Ovary (tissue), 9 donors: ENCODE data around the gene NRSN2. TPM values are rescaled to one million over a fixed set of nuclear protein-coding genes. Genes with fewer than 3 reads are reported as not detected.
"Not testable (repeated sequence)": the region's sequence is repeated elsewhere in the genome, so short reads cannot be mapped to it uniquely, and the experiment has no call there.

Experiments used
- DNase-seq, 5 donors: peaks; one replicate each; pipeline ENCODE4 v3.0.0-alpha.2; 2019 to 2020
- H3K27ac ChIP-seq, 2 donors: fragments of 200-600 bp; one replicate each; pipeline versions ENCODE4 v1.5.1 to v1.8.0; 2019 to 2022
- H3K27me3 ChIP-seq: fragments of 200-600 bp; one replicate; pipeline ENCODE4 v1.8.0; 2022
- H3K36me3 ChIP-seq: fragments of 200-600 bp; sonication (generic); one replicate; pipeline ENCODE4 v1.5.1; 2019
- H3K4me1 ChIP-seq: one replicate; pipeline ENCODE4 v1.8.1; 2013; ENCODE audit warnings: mild to moderate bottlenecking, moderate library complexity; ENCODE audit not compliant: insufficient read depth
- H3K4me3 ChIP-seq: fragments of 200-600 bp; sonication (generic); one replicate; pipeline ENCODE4 v1.5.1; 2017
- H3K9me3 ChIP-seq, 2 donors: fragments of 200-600 bp in 1 of 2; sonication (generic) in 1 of 2; one replicate each; pipeline versions ENCODE4 v1.5.1 to v1.8.1; 2013 to 2019; ENCODE audit warnings: mild to moderate bottlenecking in 1 of 2, moderate library complexity in 1 of 2
- CTCF ChIP-seq, 3 donors: fragments of 450-650 bp in 2 of 3; fragments of 200-600 bp in 1 of 3; IDR thresholded peaks; one replicate each; pipeline versions ENCODE4 v1.5.1 to v1.8.0; 2016 to 2022; ENCODE audit warnings: antibody characterized with exemption in 3 of 3, mild to moderate bottlenecking in 1 of 3
- EP300 ChIP-seq: sonication (generic); formaldehyde crosslinking; IDR thresholded peaks from one replicate; pipeline ENCODE4 v1.6.1; 2017; ENCODE audit warnings: antibody characterized with exemption
- POLR2A ChIP-seq: fragments of 450-650 bp; IDR thresholded peaks from one replicate; pipeline ENCODE4 v1.6.1; 2017; ENCODE audit warnings: antibody characterized with exemption, mild to moderate bottlenecking, moderate library complexity
- WGBS, 3 donors: extraction: QIAGEN DNeasy Blood & Tissue Kit in 1 of 3; methylation state at CpG; one replicate each; pipeline versions ENCODE4 v1.1.5 to v1.1.7; 2013 to 2017; 5-methylcytosine and 5-hydroxymethylcytosine counted together
- intact Hi-C, 4 donors: fragments of 100-400 bp; cut with DNase I; formaldehyde crosslinking; loops; one replicate each; pipeline versions ENCODE4 v1.11.0 to v1.15.1; 2022 to 2023
- polyA plus RNA-seq, 2 donors: library from polyadenylated mRNA; stranded (reverse); fragments of 200-250 nt in 1 of 2; fragments of 350-450 nt in 1 of 2; fragmentation: Illumina TruSeq in 1 of 2; extraction: RNeasy Lipid Tissue Mini Kit (QIAGEN cat#74804) in 1 of 2; gene quantifications; one replicate each; pipeline ENCODE4 v1.2.3, GENCODE V29; 2013 to 2014
- total RNA-seq, 7 donors: library from RNA; depleted of rRNA in 2 of 7; stranded (reverse); fragments of >200 nt in 2 of 7; fragmentation: NEBNext Ultra II Directional in 3 of 7; extraction: Animal tissue kit (Norgen Biotek cat#: 25700) in 3 of 7; gene quantifications; one replicate each; pipeline versions ENCODE4 v1.1.0 to v1.2.4, GENCODE V29; 2016 to 2023
- donor health status: DM: no; HTN: no; CAD: no; lungs with moderate emphysema.
- donor health status: DM: no; HTN: no; CAD: no.
- donor health status: Bipolar disorder and iron deficiency.
- donor health status: DM: yes; HTN: yes; CAD: no.
- donor health status: DM: no; HTN: no; CAD: no.
- donor health status: DM: yes; HTN: yes; CAD: no.

NRSN2 gene
- total and polyA plus RNA-seq, 9 donors, result 20.5 to 77.9 (median 43.2) TPM

GRCh38 chr20:375265-375889 is 28.5 kb downstream of the NRSN2 start:
- TF ChIP-seq EP300, result no peak
- TF ChIP-seq CTCF (IDR thresholded peaks at IDR 0.05), result no peak
- no peak for TF ChIP-seq POLR2A
- no peaks in the 10 kb centered on the region for H3K27me3 ChIP-seq
- DNase-seq, result no peak
- no peaks in the 10 kb centered on the region for H3K4me1 ChIP-seq
- no peaks in the 10 kb centered on the region for H3K9me3 ChIP-seq
- 61 to 75% (median 68%) methylated on average over 10 of the region's 10 CpGs for WGBS, 3 donors
- intact Hi-C loops, result no loop called here
- no peaks in the 10 kb centered on the region for H3K36me3 ChIP-seq
- no peak overlapping the region for H3K27ac ChIP-seq
- H3K4me3 ChIP-seq, result no peak overlapping the region

- intact Hi-C loops, result no loop called here
- Histone ChIP-seq H3K4me1 (no peaks in the 10 kb centered on the region), H3K4me3 (no peak overlapping the region), H3K36me3 (no peaks in the 10 kb centered on the region), H3K27ac (no peak overlapping the region), H3K9me3 (no peaks in the 10 kb centered on the region), H3K27me3 (no peaks in the 10 kb centered on the region)
- no peak for DNase-seq
- no peak for TF ChIP-seq POLR2A
- TF ChIP-seq CTCF (IDR thresholded peaks at IDR 0.05), result no peak
- TF ChIP-seq EP300, result no peak
- 33 to 46% (median 41%) methylated on average over 2 of the region's 2 CpGs for WGBS, 3 donors
Observed at GRCh38 chr20:376089-376488, 29.2 kb downstream of the NRSN2 start.

GRCh38 chr20:376750-377149 is 29.8 kb downstream of the NRSN2 start:
- Histone ChIP-seq H3K9me3 (no peaks in the 10 kb centered on the region), H3K27ac (no peak overlapping the region), H3K36me3 (no peaks in the 10 kb centered on the region), H3K27me3 (no peaks in the 10 kb centered on the region), H3K4me1 (peaks cover 3% of the 10 kb centered on the region), H3K4me3 (no peak overlapping the region)
- no peak for DNase-seq
- TF ChIP-seq EP300 (no peak), CTCF (IDR thresholded peaks at IDR 0.05) (no peak), POLR2A (no peak)
- 59 to 67% (median 60%) methylated on average over 2 of the region's 2 CpGs for WGBS, 3 donors
- intact Hi-C loops, result no loop called here

- H3K27ac ChIP-seq, H3K4me3 ChIP-seq, H3K27me3 ChIP-seq, DNase-seq, H3K4me1 ChIP-seq, intact Hi-C loops, H3K36me3 ChIP-seq, H3K9me3 ChIP-seq: not testable (repeated sequence)
- 85 to 87% (median 87%) methylated on average over 12 of the region's 12 CpGs for WGBS, 3 donors
Observed at GRCh38 chr20:377578-377977, 30.7 kb downstream of the NRSN2 start.

- no peaks in the 10 kb centered on the region for H3K36me3 ChIP-seq
- DNase-seq, result no peak
- WGBS, 3 donors, result 55 to 73% (median 72%) methylated on average over 5 of the region's 5 CpGs
- intact Hi-C loops, result no loop called here
- H3K9me3 ChIP-seq, result no peaks in the 10 kb centered on the region
- TF ChIP-seq POLR2A (no peak), EP300 (no peak), CTCF (IDR thresholded peaks at IDR 0.05) (no peak)
- no peak overlapping the region for H3K4me3 ChIP-seq
- no peak overlapping the region for H3K27ac ChIP-seq
- peaks cover 7% of the 10 kb centered on the region for H3K4me1 ChIP-seq
- H3K27me3 ChIP-seq, result no peaks in the 10 kb centered on the region
Observed at GRCh38 chr20:378961-379336, 32.0 kb downstream of the NRSN2 start.
